Lung (tissue), 12 donors: Measurements from ENCODE around the gene MPPED1. TPM values are rescaled to one million over a fixed set of nuclear protein-coding genes. Genes with fewer than 3 reads are reported as not detected.

Source experiments
- ATAC-seq: fragments of 200-7000 bp; cut with Tn5 transposase; one replicate; pipeline ENCODE4 v1.9.1; 2020; ENCODE audit warnings: moderate number of reproducible peaks; ENCODE audit not compliant: insufficient read depth, low FRiP score
- DNase-seq, 3 donors: peaks; one replicate each; pipeline ENCODE4 v3.0.0-alpha.2; 2013 to 2017
- H3K27ac ChIP-seq, 2 donors: one replicate each; pipeline ENCODE4 v1.5.1; 2013; ENCODE audit warnings: mild to moderate bottlenecking in 2 of 2, moderate library complexity in 2 of 2, control low read depth in 1 of 2, inconsistent platforms in 1 of 2, low read depth in 1 of 2, low read length in 1 of 2
- H3K27me3 ChIP-seq, 3 donors: one replicate each; pipeline ENCODE4 v1.5.1; 2013; ENCODE audit warnings: low read length in 2 of 3; ENCODE audit not compliant: control insufficient read depth in 3 of 3, insufficient read depth in 3 of 3
- H3K36me3 ChIP-seq, 4 donors: one replicate each; pipeline ENCODE4 v1.5.1; 2013; ENCODE audit warnings: low read length in 4 of 4, mild to moderate bottlenecking in 1 of 4, moderate library complexity in 1 of 4; ENCODE audit not compliant: control insufficient read depth in 4 of 4, insufficient read depth in 4 of 4
- H3K4me1 ChIP-seq, 5 donors: one replicate each; pipeline ENCODE4 v1.5.1; 2013; ENCODE audit warnings: low read length in 5 of 5, mild to moderate bottlenecking in 2 of 5, moderate library complexity in 1 of 5; ENCODE audit not compliant: control insufficient read depth in 5 of 5, insufficient read depth in 5 of 5
- H3K4me3 ChIP-seq: one replicate; pipeline ENCODE4 v1.5.1; 2013; ENCODE audit warnings: mild to moderate bottlenecking, control low read depth, moderate library complexity
- H3K9ac ChIP-seq, 2 donors: one replicate each; pipeline ENCODE4 v1.5.1; 2013; ENCODE audit warnings: low read length in 2 of 2, control low read depth in 1 of 2; ENCODE audit not compliant: insufficient read depth in 1 of 2
- H3K9me3 ChIP-seq, 4 donors: one replicate each; pipeline ENCODE4 v1.5.1; 2013; ENCODE audit warnings: low read length in 3 of 4, mild to moderate bottlenecking in 1 of 4, moderate library complexity in 1 of 4; ENCODE audit not compliant: control insufficient read depth in 4 of 4, insufficient read depth in 3 of 4
- WGBS, 2 donors: extraction: QIAGEN DNeasy Blood & Tissue Kit; methylation state at CpG; one replicate each; pipeline ENCODE4 v1.1.7; 2013; 5-methylcytosine and 5-hydroxymethylcytosine counted together
- polyA plus RNA-seq, 2 donors: library from polyadenylated mRNA; stranded (reverse); fragments of 200-250 nt; gene quantifications; one replicate each; pipeline ENCODE4 v1.2.1, GENCODE V29; 2013
- total RNA-seq, 2 donors: library from RNA; depleted of rRNA in 1 of 2; stranded (reverse); fragments of >200 nt in 1 of 2; gene quantifications; one replicate each; pipeline ENCODE4 v1.2.1, GENCODE V29; 2014 to 2021
- TF ChIP-seq, protein P1 (sequence below): IDR thresholded peaks from 2 replicates; pipeline ENCODE4 v1.5.1; 2012; ENCODE audit warnings: mild to moderate bottlenecking; ENCODE audit errors: control extremely low read depth, extremely low read depth
- donor health status: control.
- donor health status: control.
- donor health status: Bipolar disorder and iron deficiency.
- donor health status: healthy.
- donor health status: DM: yes; HTN: yes; CAD: no.

MPPED1 gene
- total and polyA plus RNA-seq, 4 donors = 0.05 to 0.65 TPM; not detected in 2

DNA sequence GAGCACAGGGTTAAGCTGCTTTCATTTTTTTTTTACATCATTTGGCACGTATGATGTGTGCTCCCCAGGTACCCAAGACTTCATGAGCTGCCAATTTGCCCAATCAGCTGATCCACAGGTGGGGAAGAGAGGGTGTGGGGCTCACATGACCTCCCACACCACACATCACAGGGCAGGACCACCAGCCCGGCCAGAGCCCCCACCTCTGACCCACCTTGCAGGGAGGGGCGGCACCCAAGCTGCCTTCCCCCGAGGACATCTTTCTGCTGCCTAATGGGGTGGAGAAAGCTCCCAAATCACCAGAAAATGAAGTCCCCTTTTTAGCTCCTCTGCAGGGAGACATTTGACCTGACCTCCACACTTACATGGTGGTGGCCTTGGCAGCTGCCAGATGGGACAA, 119.8 kb downstream of the MPPED1 start:
- TF ChIP-seq, protein P1, sequence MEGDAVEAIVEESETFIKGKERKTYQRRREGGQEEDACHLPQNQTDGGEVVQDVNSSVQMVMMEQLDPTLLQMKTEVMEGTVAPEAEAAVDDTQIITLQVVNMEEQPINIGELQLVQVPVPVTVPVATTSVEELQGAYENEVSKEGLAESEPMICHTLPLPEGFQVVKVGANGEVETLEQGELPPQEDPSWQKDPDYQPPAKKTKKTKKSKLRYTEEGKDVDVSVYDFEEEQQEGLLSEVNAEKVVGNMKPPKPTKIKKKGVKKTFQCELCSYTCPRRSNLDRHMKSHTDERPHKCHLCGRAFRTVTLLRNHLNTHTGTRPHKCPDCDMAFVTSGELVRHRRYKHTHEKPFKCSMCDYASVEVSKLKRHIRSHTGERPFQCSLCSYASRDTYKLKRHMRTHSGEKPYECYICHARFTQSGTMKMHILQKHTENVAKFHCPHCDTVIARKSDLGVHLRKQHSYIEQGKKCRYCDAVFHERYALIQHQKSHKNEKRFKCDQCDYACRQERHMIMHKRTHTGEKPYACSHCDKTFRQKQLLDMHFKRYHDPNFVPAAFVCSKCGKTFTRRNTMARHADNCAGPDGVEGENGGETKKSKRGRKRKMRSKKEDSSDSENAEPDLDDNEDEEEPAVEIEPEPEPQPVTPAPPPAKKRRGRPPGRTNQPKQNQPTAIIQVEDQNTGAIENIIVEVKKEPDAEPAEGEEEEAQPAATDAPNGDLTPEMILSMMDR = no peak
- 66 to 69% methylated on average over 4 of the region's 4 CpGs for WGBS, 2 donors
- peaks cover 0 to 4% (median under 1%) of the 10 kb centered on the region in 4 donors for H3K9me3 ChIP-seq
- no peak overlapping the region for H3K9ac ChIP-seq
- H3K36me3 ChIP-seq = no peaks in the 10 kb centered on the region
- no peak for ATAC-seq
- no peak overlapping the region for H3K4me3 ChIP-seq
- no peaks in the 10 kb centered on the region for H3K4me1 ChIP-seq
- H3K27ac ChIP-seq = no peak overlapping the region
- no peak for DNase-seq
- no peaks in the 10 kb centered on the region for H3K27me3 ChIP-seq

DNA sequence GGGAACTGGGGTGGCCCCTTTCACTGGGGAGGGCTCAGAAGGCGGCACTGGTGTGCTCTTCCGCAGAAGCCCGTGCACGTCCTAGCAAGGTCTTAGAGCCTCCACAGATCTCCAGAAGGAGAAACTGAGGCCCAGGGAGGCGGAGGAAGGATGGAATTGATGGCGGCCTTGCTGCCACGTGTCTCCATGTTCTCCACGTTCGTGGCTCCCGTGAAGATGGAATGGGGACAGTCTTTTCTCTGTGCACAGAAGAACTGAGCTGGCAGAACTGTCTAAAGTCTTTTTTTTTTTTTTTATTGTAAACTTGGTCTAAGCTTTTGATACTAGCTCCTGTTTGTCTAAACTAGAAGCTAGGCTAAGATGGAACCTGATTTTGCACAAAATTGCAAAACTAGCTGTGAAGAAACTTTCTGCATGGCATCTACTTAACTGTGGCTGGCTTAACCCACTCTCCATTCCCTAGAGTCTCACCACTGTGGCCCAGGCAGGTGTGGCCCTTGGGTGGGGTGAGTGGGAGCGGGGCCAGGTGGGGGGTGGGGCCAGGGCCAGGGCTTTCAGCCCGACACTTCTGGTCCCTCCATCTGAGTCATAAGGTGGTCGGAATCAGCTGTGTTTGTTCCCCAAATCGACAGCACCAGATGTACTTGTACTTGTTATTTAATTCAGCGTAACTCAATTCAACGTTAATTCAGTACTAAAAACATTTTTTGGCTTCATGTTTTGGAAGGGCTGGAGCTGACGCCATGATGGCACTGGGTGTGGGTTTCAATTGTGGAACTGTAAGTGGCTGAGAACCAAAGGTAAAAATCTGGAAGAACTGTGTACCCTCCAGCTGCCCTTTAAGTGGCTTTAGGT, 120.7 kb downstream of the MPPED1 start:
- H3K9me3 ChIP-seq = peaks cover 0 to 6% (median 1%) of the 10 kb centered on the region in 4 donors
- DNase-seq (no peak), ATAC-seq (no peak)
- TF ChIP-seq, protein P1 = no peak
- no peak overlapping the region for H3K27ac ChIP-seq
- 86 to 88% methylated on average over 17 of the region's 17 CpGs for WGBS, 2 donors
- no peak overlapping the region for H3K4me3 ChIP-seq
- H3K27me3 ChIP-seq = no peaks in the 10 kb centered on the region
- no peaks in the 10 kb centered on the region for H3K36me3 ChIP-seq
- H3K4me1 ChIP-seq = no peaks in the 10 kb centered on the region
- H3K9ac ChIP-seq = no peak overlapping the region

DNA sequence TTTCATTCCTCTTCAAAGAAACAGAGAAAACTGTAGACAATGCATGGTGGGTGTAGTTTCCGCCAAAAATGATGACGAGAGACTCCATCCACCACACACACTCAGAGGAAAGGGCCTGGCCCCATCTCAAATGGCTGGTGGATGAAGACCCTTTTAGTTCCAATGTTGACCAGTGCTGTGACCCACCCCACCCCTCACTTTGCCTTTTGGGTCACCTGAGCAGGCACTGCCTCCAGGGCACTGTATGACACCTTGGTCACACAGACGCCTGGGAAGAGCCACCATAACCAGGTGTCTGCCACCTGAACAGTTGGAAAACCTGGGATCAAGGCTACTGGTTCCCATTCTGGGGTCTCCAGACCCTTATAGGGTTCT, 121.3 kb downstream of the MPPED1 start:
- H3K9me3 ChIP-seq = peaks cover 0 to 4% (median 1%) of the 10 kb centered on the region in 4 donors
- ATAC-seq (no peak), DNase-seq (no peak)
- TF ChIP-seq, protein P1 = no peak
- WGBS, 2 donors = 88 to 90% methylated on average over 3 of the region's 3 CpGs
- no peaks in the 10 kb centered on the region for H3K27me3 ChIP-seq
- H3K36me3 ChIP-seq = no peaks in the 10 kb centered on the region
- H3K27ac ChIP-seq = no peak overlapping the region
- H3K9ac ChIP-seq = no peak overlapping the region
- no peaks in the 10 kb centered on the region for H3K4me1 ChIP-seq
- H3K4me3 ChIP-seq = no peak overlapping the region
